ENCODE measurements around the gene JAKMIP1.

- TF ChIP-seq, protein P1, sequence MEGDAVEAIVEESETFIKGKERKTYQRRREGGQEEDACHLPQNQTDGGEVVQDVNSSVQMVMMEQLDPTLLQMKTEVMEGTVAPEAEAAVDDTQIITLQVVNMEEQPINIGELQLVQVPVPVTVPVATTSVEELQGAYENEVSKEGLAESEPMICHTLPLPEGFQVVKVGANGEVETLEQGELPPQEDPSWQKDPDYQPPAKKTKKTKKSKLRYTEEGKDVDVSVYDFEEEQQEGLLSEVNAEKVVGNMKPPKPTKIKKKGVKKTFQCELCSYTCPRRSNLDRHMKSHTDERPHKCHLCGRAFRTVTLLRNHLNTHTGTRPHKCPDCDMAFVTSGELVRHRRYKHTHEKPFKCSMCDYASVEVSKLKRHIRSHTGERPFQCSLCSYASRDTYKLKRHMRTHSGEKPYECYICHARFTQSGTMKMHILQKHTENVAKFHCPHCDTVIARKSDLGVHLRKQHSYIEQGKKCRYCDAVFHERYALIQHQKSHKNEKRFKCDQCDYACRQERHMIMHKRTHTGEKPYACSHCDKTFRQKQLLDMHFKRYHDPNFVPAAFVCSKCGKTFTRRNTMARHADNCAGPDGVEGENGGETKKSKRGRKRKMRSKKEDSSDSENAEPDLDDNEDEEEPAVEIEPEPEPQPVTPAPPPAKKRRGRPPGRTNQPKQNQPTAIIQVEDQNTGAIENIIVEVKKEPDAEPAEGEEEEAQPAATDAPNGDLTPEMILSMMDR (IDR thresholded peaks at IDR 0.05), result no peak
- TF ChIP-seq POLR2A (IDR thresholded peaks at IDR 0.05), result no peak
These were observed 200.5 kb downstream of the JAKMIP1 start for GRCh38 chr4:5999830-6000365.
